Stimulated activated CD4-positive, alpha-beta T cell treated with anti-CD3 and anti-CD28 coated beads, Interleukin-15, amount 100 ng/mL, for 24 hours (primary cell): ENCODE data around the gene AVL9.

Experiments used
- DNase-seq: peaks from one replicate; pipeline ENCODE4 v3.0.0-alpha.2; 2020

AVL9 gene

GRCh38 chr7:32535162-32535702 lies 39.9 kb downstream of the AVL9 start:
- DNase-seq: no peak

- DNase-seq: no peak
Measured at GRCh38 chr7:32536016-32536415, 40.7 kb downstream of the AVL9 start.

GRCh38 chr7:32536585-32536984 lies 41.3 kb downstream of the AVL9 start:
- DNase-seq: no peak

- no peak for DNase-seq
Measured at GRCh38 chr7:32537760-32538159, 42.5 kb downstream of the AVL9 start.

- DNase-seq: no peak
Measured at GRCh38 chr7:32539366-32539765, 44.1 kb downstream of the AVL9 start.

GRCh38 chr7:32539919-32540531 lies 44.7 kb downstream of the AVL9 start:
- no peak for DNase-seq

- no peak for DNase-seq
Measured at GRCh38 chr7:32542595-32542994, 47.3 kb downstream of the AVL9 start.

- DNase-seq: no peak
Measured at GRCh38 chr7:32559480-32559879, 64.2 kb downstream of the AVL9 start.

GRCh38 chr7:32560075-32560474 lies 64.8 kb downstream of the AVL9 start:
- no peak for DNase-seq

GRCh38 chr7:32561613-32562012 lies 66.3 kb downstream of the AVL9 start:
- no peak for DNase-seq

GRCh38 chr7:32564542-32564941 lies 69.3 kb downstream of the AVL9 start:
- no peak for DNase-seq

GRCh38 chr7:32569388-32570289 lies 74.3 kb downstream of the AVL9 start:
- DNase-seq: no peak

GRCh38 chr7:32573110-32573687 lies 77.9 kb downstream of the AVL9 start:
- DNase-seq: no peak

GRCh38 chr7:32574626-32575025 lies 79.3 kb downstream of the AVL9 start:
- no peak for DNase-seq

GRCh38 chr7:32577421-32577820 lies 82.1 kb downstream of the AVL9 start:
- DNase-seq: no peak

GRCh38 chr7:32579776-32580175 lies 84.5 kb downstream of the AVL9 start:
- no peak for DNase-seq

- no peak for DNase-seq
Measured at GRCh38 chr7:32580646-32581045, 85.4 kb downstream of the AVL9 start.

GRCh38 chr7:32582036-32582435 lies 86.7 kb downstream of the AVL9 start:
- DNase-seq: no peak

- no peak for DNase-seq
Measured at GRCh38 chr7:32583791-32584190, 88.5 kb downstream of the AVL9 start.

- no peak for DNase-seq
Measured at GRCh38 chr7:32586291-32587221, 91.3 kb downstream of the AVL9 start.

GRCh38 chr7:32587411-32587948 lies 92.2 kb downstream of the AVL9 start:
- DNase-seq: no peak

GRCh38 chr7:32588657-32589056 lies 93.4 kb downstream of the AVL9 start:
- peak; percentile 10 for DNase-seq
